AG08395 (cell line): ENCODE results near the gene DOCK4.

Source experiments
- DNase-seq: peaks from one replicate; pipeline ENCODE4 v3.0.0; 2012; ENCODE audit warnings: mixed read lengths, low spot score

Gene DOCK4

DNA sequence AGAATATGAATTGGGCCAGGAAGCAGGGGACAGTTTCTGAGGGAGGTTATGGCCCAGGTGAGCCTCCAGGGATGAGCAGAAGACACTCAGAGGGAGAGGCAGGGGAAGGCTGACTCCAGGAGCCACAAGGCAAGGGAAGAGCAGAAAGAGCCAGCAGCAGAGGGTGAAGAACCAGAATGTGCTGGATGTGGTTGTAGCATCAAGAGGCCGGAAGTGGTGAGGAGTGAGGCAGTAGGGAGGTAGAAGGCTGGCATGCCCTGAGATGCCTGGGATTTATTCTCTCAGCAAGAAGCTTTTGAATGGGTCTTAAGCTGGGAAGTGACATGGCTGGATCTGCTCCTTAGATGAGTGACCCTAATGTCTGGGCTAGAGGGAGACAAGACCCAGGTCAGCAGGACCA, 311.7 kb downstream of the DOCK4 start:
- no peak for DNase-seq

DNA sequence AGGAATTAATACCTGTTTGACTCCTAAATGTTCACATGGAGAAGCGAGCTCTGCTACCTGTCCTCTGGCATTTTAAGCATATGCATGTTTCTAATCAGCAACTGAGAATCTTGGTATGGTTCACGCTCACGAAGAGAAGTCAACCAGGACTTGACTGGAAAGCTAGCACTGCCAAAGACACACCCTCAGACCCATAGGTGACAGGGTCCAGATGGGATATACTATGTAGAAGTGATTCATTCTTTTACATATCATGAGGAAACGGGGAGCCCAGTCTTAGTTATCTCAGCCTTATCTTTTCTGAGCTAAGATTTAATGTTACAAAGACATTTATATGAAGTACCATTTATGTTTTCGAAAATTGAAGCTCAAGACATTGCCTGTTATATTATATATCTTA, 313.0 kb downstream of the DOCK4 start:
- DNase-seq, result no peak

DNA sequence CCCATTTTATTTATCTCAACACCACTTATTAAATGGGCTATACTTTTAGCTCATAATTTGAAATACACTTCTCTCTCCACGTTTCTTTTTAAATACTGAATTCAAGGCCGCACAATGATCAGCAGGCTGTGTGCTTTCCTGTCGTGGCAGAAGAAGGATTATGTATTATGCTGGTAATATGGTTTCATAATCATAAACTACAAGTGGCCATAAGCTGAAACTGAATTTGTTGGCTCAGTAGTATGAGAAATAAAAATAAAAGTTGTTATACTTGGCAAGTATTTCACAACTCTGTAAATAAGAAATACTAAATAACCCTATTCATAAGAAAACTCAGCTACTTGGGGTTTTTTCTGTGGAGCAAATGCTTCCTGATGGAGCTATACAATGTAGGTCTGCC, 313.6 kb downstream of the DOCK4 start:
- no peak for DNase-seq

DNA sequence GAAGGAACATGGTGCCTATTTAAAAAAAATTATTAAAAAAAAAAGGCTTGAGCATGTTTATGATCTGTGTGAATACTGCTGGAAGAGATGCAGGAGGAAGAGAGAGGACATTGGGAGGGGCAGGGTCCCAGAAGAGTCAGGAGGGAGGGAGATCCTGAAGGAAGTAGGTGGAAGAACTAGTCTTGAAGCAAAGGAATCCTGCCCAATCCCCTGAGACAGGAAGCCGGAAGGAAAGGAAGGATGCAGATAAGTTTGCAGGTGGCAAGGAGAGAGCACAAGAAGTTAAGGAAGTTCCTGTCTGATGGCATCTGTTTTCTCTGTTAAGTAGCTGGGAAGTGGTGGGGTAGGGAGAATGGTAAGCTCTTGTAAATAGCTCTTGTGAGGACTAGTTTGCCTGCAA, 318.5 kb downstream of the DOCK4 start:
- DNase-seq, result no peak

DNA sequence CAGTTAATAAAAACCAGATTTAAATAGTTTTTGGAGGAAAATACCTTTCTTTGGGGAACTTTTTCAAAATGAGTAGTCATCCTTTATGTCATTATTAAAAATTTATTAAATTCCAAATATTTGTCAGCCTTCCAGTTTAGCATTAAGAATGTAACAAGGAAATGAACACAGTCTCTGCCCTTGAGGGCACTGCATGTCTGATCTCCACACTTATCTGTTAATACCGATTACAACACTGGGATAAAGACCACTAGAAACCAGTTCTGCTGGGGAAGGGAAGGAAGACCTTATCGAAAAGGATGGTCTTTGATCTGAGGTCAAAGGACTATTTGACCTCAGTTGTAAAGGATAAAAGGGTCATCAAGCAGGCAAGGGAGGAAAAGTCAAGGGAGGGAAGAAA, 320.0 kb downstream of the DOCK4 start:
- DNase-seq, result no peak

DNA sequence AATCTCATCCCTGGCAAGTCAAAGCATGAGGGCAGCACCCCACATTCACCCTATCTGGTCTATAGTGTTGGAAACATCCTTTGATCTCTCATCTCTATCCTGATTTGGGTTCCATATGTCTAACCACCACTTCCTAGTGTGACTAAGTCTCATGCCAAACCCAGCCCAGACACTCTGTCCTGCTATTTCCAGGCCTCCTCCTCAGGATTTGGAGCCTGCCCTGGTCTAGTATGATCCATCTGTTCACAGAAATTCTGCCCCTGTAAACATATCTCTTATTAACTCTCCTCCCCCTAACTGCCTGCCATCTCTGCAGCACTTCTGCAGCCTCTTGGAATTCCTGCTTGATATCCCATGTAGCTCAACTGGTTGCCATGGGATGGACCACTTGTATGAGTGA, 323.0 kb downstream of the DOCK4 start:
- no peak for DNase-seq

DNA sequence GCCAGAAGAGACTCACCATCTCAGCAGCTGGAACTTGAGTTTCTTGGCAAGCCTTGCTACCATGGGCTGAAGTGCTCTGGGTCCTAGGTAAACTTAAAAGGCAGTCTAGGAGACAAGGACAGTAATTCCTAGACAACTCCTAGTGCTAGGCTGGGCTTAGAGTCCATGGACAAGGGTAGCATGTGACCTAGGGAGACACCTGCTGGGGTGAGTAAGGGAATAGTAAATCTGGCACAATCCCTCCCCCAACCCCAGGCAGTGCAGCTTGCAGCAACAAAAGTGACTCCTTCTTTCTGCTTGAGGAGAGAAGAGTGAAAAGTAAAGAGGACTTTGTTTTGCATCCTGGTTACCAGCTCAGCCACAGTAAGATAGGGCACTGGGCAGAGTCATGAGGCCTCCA, 327.4 kb downstream of the DOCK4 start:
- DNase-seq, result no peak

DNA sequence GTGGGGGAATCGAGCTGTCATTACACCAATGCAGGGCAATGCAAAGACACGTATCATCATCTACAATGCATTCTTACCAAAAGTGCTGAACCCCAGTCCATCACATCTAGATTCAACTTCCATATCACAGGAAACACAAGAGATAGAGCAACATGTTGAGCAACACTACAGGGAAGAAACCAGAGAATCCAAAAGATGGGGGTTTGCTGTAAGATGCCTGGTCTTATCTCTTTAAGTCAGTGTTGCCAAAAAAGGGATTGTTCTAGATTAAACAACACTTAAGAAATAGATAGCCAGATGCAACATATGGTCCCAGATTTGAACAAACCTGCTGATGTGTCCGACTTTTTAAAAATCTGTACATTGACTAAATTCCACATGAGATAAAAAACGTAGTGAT, 328.3 kb downstream of the DOCK4 start:
- no peak for DNase-seq

DNA sequence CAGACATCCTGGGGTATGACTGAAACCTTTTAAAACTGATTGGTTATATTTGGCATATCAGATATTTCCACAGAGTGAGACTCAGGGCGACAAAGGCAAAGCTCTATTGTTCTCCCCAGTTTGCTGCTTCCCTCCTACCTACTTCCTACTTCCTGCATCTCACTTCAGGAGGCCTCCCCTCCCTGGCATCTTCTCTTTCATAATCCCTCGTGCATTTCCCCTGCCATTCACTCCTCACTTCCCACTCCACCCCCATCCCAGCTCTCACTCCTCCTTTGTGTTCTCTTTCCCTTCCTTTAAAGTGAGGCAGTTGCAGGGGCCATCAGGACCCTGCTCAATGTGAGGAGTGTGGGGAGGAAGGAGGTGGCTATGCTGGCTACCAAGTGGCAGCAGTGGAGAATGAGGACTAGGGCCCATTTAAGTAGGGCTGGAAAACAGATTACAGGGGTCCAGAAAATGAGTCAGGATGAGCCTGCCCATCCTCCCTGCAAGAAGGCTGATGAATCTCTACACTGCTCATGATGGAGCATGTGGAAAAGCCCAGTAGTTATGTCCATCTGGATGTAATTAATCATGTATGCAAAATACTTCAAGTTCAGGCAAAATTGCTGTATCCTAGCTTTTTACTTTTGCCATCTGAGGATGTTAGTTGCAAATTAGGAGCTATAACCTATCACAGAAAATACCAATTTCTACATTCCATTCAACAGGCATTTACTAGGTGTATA, 332.1 kb downstream of the DOCK4 start:
- no peak for DNase-seq

DNA sequence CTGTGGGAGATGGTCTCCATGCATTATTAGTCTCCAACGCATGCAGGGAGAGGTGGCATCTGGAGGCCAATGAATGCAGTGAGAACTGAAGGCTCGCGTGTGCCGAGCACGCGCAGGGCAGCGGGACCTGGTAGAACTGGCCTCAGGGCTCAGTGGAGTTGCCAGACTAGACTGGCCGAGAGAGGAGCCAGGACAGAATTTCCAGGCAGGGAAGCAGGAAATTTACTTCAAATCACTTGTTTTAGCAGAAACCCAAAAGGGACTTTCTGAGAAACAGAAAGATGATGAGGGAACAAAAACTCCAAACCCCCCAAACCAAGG, 332.9 kb downstream of the DOCK4 start:
- DNase-seq, result no peak

DNA sequence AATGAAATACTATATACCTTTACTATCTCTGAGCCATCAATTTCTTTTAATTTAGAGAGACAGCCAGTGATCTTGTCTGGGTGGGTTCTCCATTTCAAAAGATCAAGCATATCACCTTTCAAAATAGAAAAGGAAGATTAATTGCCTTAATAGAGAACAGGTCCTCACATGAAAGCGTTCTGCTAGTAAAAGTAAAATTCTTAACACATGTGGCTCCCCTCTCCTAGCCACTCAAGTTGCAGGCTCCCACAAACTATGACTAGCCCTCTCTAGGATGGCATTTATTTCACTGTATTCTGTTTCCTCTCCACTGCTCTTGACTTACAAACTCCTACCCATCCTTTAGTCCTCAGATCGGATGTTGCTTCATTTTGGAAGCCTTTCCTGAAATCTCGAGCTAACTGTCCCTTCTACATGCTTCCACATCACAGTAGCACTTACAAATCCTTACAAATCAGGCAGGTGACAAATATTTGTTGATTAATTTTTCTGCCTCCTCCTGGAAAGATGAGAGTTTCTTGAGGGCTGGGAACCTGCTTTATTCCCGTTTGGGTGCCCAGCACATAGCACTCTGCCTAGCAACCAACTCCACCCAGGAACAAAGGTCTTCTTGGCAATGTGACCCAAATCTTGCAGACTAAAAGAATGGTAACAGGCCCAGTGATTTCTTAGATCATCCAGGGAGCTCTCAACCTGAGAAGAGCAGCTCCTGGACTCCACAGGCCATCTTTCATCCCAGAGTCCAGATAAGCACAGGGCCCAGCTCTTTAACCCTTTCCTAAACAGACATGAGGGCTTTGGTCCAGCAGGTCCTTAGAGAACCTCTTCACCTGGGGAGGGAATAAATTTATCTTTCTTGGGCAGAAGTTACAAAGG, 333.5 kb downstream of the DOCK4 start:
- DNase-seq, result no peak

DNA sequence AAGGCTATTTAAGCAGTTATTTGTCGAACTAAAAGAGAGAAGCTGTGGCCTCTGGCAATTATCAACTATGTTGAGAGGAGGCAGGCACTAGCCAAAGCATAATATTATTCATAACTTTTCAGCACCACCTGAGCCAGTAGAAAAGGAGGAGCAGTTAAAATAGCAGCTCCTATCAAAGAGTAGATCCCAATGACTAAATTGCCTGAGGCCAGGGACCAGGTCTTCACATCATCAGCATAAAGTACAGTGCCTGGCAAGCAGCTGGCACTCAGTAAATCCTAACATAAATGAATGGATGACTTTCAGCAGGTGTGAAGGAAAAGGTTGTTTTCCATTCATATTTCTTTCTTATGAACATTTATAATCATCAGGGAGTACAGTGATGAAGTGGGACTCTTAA, 334.9 kb downstream of the DOCK4 start:
- no peak for DNase-seq

DNA sequence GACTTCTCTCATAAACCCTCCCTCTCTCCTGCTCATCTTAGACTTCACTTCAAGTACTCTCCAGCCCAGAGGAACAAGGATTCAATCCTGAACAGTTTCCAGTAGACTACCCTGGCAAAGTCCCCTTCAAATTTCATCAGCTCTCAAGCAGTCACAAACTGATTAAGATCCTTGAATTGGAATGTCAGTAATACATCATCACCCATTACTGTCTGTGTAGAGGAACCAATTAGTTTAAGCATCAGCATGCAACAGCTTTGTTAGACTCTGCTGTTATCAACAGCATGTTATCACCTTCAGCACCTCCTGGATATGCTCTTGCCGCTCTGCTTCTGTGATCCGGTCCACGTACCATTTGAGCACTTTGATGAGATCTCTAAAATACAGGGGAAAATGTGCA, 336.9 kb downstream of the DOCK4 start:
- no peak for DNase-seq

DNA sequence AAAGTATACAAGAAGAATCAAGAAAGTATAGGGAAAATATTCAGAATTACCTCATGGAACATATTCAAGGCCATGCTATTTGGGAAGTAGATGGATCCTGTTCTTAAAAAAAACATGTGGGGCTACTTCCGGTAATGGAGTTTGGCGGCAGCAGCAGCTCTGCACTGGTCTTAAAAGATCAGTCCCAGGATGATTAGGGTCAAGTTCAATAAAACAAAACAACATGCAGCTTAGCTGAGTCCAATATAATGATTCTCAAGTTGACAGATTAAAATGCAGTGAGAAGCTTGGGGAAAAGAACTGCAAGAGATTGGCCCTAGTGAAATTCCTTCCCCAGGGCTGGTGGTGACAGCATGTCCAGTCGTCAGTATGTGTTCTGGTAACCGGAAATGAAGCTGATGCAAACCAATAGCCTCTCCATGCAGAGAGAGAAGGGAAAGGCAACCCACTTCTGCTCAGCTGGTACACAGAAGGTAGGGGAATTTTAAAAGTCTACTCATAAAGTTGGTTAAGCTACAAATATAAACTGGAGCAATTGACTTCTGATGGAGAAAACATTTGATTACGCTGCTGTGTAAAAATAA, 338.8 kb downstream of the DOCK4 start:
- no peak for DNase-seq

DNA sequence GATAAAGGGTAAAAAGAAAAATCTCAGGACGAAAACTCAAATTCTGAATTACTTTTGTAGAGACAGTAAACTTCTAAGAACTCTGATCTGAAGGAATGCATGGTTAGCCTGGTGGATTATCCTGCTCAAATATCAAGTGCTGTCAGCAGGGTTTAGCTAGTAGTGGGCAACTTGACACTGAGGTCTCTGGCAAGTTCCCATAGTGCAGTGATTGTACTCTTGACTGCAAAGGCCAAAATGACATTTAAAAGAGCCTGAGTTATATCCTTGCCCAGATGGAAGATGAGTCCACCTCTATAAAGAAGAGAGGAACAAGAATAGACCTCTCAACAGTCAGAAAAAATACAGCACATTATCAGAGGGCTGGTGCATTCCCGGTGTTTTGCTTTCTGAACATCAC, 339.4 kb downstream of the DOCK4 start:
- no peak for DNase-seq

DNA sequence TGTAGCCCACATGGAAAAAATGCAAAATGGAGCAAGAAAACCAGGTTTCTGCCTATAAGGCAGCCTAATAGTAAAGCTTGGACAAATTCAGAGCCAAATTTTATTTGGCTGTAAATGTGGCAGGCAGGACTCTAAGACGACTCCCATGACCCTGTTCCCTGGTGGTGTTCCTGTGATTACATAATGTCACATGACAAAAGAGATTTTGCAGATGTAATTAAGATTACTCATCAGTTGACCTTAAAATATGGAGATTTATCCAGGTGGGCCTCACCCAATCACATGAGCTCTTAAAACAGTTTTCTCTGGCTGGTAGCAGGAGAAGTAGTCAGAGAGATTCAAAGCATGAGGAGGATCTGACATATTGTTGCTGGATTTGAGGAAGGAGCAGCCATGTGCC, 340.8 kb downstream of the DOCK4 start:
- DNase-seq, result no peak

DNA sequence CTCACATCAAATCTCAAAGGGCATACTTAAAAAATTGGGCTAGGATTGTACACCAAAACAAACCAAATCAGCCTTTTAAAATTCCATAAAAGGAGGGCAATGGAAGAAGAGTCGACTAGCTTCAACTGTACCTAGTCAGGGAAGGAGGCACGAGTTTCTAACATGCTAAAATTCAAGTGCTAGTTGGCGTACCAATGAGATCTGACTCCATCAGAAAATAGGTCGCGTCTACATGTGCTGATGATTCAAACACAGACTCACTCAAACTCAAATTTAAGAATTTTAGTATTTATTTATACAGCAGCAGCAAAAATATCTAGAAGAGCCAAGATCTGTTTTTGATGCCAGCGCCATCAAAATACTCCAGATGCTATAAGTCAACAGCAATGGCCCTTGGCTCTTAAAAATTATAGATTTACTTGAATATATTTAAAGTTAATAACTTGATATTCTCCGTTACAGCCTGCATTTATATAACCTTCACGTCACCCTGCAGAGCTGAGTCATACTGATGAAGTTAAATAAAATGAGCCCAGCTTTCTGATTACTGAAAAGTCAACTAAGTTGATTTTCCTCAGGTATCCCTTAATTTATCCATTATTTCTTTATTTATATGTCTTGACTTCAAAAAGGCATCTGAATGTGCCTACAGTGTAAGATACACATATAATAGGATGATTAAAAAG, 341.8 kb downstream of the DOCK4 start:
- no peak for DNase-seq

DNA sequence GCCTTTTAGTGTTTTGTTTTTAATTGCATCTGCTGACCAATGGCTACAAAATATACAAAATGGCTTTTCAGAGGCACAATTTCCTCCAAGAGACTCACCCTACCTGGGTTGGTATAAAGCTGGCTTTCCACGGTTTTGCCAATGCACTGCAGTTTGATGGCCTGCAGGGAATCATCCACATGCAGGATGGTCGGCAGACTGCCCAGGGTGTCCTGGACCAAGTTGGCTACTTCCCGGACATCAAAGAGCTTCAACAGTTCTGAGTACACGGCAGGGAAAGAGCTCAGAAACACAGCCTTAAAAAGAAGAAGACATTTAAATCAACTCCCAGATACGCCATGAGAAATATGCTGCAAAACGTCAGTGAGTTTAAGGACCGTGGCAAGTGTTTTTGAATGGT, 342.9 kb downstream of the DOCK4 start:
- no peak for DNase-seq

DNA sequence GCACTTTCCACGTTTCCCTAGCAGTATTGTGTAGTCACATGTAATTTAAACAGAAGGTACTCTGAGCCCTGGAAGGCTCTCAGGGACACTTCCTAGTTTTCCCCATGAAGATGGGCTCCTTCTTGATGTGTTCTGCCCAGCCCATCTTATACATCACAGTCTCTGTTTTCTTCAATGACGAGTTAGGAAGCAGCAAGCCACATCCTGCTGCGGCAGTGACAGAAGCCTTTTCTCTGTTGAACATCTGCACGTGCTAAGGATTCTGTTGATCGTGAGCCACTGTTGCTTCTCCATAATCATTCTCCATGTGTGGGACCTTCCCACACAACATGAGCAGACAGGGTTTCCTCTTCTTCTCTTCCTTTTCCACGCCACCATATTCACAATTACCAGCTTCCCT, 346.0 kb downstream of the DOCK4 start:
- DNase-seq, result no peak

DNA sequence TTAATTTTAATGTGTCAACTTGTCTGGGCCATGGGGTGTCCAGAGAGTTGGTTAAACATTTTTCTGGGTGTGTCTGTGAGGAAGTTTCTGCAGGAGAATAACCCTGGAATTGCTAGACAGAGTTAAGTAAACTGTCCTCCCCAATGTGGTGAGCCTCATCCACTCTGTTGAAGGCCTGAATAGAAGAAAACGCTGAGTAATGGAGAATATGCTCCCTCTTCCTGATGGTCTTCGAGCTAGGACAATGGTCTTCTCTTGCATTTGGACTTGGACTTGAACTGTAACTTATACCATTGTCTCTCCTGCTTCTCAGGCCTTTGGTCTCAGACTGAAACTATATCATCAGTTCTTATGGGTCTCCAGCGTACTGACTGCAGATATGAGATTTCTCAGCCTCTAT, 347.9 kb downstream of the DOCK4 start:
- no peak for DNase-seq

DNA sequence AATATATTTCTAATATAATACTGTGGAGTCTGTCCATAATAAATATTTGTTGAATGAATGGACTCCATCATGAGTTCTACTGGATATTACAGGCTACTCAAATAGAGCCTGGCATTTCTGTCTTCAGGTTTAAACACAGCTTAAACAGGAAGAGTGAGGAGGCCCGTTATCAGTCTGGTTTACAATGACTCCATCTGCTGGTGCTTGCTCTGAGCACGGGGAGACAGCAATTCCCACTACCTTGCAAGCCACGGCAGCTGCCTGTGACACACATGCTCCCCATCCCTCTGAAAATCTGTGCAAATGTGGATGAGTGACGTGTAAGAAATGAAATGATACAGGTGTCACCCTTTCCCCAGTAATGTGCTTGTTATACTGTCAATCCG, 350.4 kb downstream of the DOCK4 start:
- no peak for DNase-seq

DNA sequence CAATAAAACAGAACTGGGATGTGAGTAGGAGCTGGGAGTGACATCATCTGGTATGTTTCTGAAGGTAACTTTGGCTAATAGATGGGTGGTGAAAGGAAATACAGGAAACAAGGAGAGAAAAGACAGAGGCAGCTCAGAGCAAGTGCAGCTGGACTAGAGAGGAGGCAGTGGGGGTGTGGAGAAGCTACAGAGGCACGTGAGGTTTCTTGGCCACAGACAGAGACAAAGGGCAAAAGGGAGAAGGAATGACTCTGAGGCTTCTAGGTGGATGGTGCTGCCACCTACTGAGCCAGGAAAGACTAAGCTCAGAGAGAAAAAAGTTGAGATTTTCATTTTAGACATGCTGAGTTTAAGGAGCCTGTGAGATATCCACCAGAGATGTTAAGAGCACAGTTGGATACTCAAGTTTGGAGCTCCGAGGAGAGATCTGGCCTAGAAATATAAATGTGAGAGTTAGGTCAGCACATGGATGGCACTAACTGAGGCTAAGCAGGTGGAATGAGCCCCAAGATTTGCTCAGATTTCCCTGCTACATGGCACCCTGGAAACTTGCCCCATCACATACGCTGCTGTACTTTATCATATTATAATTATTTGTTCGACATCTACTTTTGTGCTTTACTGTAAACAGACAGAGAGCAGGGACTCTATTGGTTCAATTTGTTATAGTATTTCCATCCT, 350.9 kb downstream of the DOCK4 start:
- DNase-seq, result peak; percentile 71
